Activated naive CD4-positive, alpha-beta T cell treated with anti-CD3 and anti-CD28 coated beads for 36 hours (primary cell): ENCODE results near the gene FAM83G. TPM values are rescaled to one million over a fixed set of nuclear protein-coding genes. Genes with fewer than 3 reads are reported as not detected.

ENCODE experiments used
- CTCF ChIA-PET: fragments of 350-600 bp; sonication (Branson Sonifier 250); formaldehyde crosslinking; loops from one replicate; lab custom pipeline; 2021; ENCODE audit warnings: antibody characterized with exemption; lab: Charles Lee
- DNase-seq: peaks from one replicate; pipeline ENCODE4 v3.0.0-alpha.2; 2020
- H3K27ac Mint-ChIP-seq: one replicate; pipeline ENCODE4 v1.8.0; 2021; ENCODE audit warnings: mild to moderate bottlenecking, mixed read lengths
- H3K27me3 Mint-ChIP-seq: one replicate; pipeline ENCODE4 v1.8.0; 2021; ENCODE audit warnings: low read depth, mixed read lengths
- H3K36me3 Mint-ChIP-seq: one replicate; pipeline ENCODE4 v1.8.0; 2021; ENCODE audit warnings: low read depth, mixed read lengths
- H3K4me1 Mint-ChIP-seq: one replicate; pipeline ENCODE4 v1.8.0; 2021; ENCODE audit warnings: low read depth, mixed read lengths
- H3K4me3 Mint-ChIP-seq: one replicate; pipeline ENCODE4 v1.8.0; 2021; ENCODE audit warnings: mild to moderate bottlenecking, moderate library complexity, mixed read lengths
- H3K9me3 Mint-ChIP-seq: one replicate; pipeline ENCODE4 v1.8.0; 2021; ENCODE audit warnings: mixed read lengths
- intact Hi-C: fragments of 100-400 bp; cut with micrococcal nuclease; formaldehyde crosslinking; loops from one replicate; pipeline ENCODE4 v1.15.1; 2023
- total RNA-seq, 2 experiments: library from RNA; stranded (reverse); gene quantifications; one replicate each; pipeline ENCODE4 v1.2.3, GENCODE V29; 2021

Gene FAM83G
- total RNA-seq, 2 experiments from 2014 or later: 10.6 TPM

DNA sequence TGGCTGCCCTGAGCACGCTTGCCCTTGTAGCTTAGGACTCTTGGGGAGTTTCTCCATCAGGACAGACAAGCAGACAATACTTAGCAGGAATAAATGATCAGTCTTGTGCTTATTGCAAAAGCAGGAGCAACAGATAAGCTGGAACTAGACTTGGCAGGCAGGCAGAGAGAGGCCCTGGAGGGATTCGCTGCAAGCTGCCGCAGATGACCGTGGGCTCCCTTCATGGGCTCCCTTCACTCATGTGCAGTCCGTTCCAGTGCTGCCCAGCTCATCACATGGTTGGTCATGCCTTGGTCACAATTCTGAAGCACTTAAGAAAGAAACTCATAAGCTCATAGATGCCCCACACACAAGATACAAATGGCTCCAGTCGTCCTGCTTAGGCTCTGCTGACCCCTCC is 55.0 kb downstream of the FAM83G start:
- no peak for DNase-seq
- Mint-ChIP-seq H3K27me3 (no peaks in the 10 kb centered on the region), H3K27ac (no peak overlapping the region), H3K36me3 (no peaks in the 10 kb centered on the region), H3K4me1 (peaks cover 16% of the 10 kb centered on the region), H3K9me3 (no peaks in the 10 kb centered on the region), H3K4me3 (no peak overlapping the region)
- intact Hi-C loops: no loop called here
- CTCF ChIA-PET: no interaction called here

DNA sequence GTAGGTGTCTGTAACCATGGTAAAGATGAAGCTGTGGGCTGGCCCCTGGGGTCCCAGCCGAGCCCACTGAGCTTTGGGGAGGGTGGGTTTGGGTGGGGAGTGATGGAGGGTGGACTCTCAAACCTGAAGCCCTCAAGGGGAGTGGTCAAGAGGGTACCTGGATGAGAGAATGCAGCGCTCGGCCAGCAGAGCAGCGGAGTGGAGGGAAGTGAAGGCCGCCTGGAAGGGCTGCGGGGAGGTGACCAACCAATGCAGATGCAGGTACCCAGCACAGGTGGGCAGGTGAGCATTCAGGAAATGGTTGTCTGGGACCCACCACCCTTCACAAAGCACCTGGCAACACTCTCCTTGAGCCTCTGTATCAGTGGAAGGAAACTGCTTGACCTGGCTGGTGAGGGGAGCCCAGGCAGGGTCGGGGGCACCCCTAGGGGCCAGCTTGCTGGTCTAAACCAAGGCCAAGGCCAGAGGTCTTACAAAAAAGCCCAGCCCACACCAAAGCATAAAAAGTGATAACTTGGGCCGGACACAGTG is 56.0 kb downstream of the FAM83G start:
- CTCF ChIA-PET: no interaction called here
- DNase-seq: no peak
- no peaks in the 10 kb centered on the region for H3K9me3 Mint-ChIP-seq
- H3K27ac Mint-ChIP-seq: no peak overlapping the region
- intact Hi-C loops: no loop called here
- H3K4me1 Mint-ChIP-seq: peaks cover 8% of the 10 kb centered on the region
- H3K36me3 Mint-ChIP-seq: no peaks in the 10 kb centered on the region
- H3K4me3 Mint-ChIP-seq: no peak overlapping the region
- H3K27me3 Mint-ChIP-seq: no peaks in the 10 kb centered on the region

DNA sequence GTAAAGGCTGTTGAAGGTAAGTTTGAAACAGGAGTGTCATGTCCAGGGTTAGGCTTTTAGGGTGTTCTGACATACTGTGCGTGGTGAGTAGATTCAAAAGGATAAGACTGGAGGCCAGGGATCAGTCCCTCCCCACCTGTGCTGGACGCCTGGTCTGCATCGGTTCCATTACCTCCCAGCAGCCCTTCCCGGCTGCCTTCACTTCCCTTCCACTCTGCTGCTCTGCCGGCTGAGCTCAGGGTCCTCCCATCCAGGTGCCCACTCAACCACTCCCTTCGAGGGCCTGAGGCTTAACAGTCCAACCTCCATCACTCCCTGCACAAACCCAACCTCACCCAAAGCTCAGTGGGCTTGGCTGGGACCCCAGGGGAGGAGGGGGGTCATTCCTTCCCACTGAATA is 56.7 kb downstream of the FAM83G start:
- no peak overlapping the region for H3K4me3 Mint-ChIP-seq
- H3K27me3 Mint-ChIP-seq: no peaks in the 10 kb centered on the region
- CTCF ChIA-PET: no interaction called here
- H3K27ac Mint-ChIP-seq: no peak overlapping the region
- H3K36me3 Mint-ChIP-seq: no peaks in the 10 kb centered on the region
- H3K9me3 Mint-ChIP-seq: no peaks in the 10 kb centered on the region
- no peak for DNase-seq
- H3K4me1 Mint-ChIP-seq: peaks cover 5% of the 10 kb centered on the region
- intact Hi-C loops: no loop called here

- no peaks in the 10 kb centered on the region for H3K9me3 Mint-ChIP-seq
- CTCF ChIA-PET: interaction anchor here (1.4 kb wide), 1 partner anchor 14 kb away, joined by 6 read pairs; no protein-coding TSS in a partner anchor
- intact Hi-C loops: no loop called here
- H3K27ac Mint-ChIP-seq: no peak overlapping the region
- H3K36me3 Mint-ChIP-seq: no peaks in the 10 kb centered on the region
- H3K27me3 Mint-ChIP-seq: no peaks in the 10 kb centered on the region
- H3K4me1 Mint-ChIP-seq: peaks cover 4% of the 10 kb centered on the region
- no peak for DNase-seq
- H3K4me3 Mint-ChIP-seq: no peak overlapping the region
Observed at GRCh38 chr17:18946536-18946935, 58.0 kb downstream of the FAM83G start.

- intact Hi-C loops: no loop called here
- Mint-ChIP-seq H3K27ac (no peak overlapping the region), H3K27me3 (no peaks in the 10 kb centered on the region), H3K4me3 (no peak overlapping the region), H3K4me1 (peaks cover 2% of the 10 kb centered on the region), H3K9me3 (no peaks in the 10 kb centered on the region), H3K36me3 (no peaks in the 10 kb centered on the region)
- no peak for DNase-seq
- CTCF ChIA-PET: interaction anchor here (1.2 kb wide), 1 partner anchor 16 kb away, joined by 5 read pairs; no protein-coding TSS in a partner anchor
Observed at GRCh38 chr17:18944646-18945045, 59.9 kb downstream of the FAM83G start.

- CTCF ChIA-PET: interaction anchor here (0.9 to 1.5 kb wide), 3 partner anchors 21 to 313 kb away, joined by 3 to 7 read pairs (median 6); no protein-coding TSS in a partner anchor
- no peaks in the 10 kb centered on the region for H3K27me3 Mint-ChIP-seq
- peaks cover 3% of the 10 kb centered on the region for H3K4me1 Mint-ChIP-seq
- no peak overlapping the region for H3K4me3 Mint-ChIP-seq
- DNase-seq: no peak
- H3K36me3 Mint-ChIP-seq: no peaks in the 10 kb centered on the region
- H3K27ac Mint-ChIP-seq: no peak overlapping the region
- no peaks in the 10 kb centered on the region for H3K9me3 Mint-ChIP-seq
- intact Hi-C loops: no loop called here
Observed at GRCh38 chr17:18938692-18939023, 65.9 kb downstream of the FAM83G start.

DNA sequence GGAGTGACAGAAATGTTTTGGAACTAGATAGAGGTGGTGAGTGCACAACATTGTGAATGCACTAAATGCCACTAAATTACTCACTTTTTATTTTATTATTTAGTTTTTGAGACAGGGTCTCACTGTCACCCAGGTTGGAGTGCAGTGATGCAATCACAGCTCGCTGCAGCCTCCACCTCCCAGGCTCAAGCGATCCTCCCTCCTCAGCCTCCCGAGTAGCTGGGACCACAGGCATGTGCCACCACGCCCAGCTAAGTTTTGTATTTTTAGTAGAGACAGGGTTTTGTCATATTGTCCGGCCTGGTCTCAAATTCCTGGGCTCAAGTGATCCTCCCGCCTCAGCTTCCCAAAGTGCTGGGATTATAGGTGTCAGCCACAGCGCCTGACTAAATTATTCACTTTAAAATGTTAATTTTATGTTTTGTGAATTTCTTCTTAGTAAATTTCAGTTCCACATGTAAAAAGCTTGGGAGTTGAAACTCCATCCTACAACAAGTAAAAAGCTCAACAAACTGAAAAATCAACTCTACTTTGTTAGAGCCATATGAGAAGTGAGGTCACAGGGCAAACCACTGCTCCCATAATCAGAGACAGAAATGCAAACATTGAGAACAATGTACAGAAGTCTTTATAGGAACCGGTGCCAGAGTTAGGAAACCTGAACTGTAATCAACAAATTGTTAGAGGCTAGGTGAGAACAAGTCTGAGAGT is 66.4 kb downstream of the FAM83G start:
- intact Hi-C loops: no loop called here
- Mint-ChIP-seq H3K27me3 (no peaks in the 10 kb centered on the region), H3K36me3 (no peaks in the 10 kb centered on the region), H3K4me1 (peaks cover 9% of the 10 kb centered on the region), H3K9me3 (no peaks in the 10 kb centered on the region), H3K27ac (no peak overlapping the region), H3K4me3 (no peak overlapping the region)
- CTCF ChIA-PET: interaction anchor here (0.9 to 1.5 kb wide), 3 partner anchors 21 to 312 kb away, joined by 3 to 7 read pairs (median 6); no protein-coding TSS in a partner anchor
- DNase-seq: no peak

DNA sequence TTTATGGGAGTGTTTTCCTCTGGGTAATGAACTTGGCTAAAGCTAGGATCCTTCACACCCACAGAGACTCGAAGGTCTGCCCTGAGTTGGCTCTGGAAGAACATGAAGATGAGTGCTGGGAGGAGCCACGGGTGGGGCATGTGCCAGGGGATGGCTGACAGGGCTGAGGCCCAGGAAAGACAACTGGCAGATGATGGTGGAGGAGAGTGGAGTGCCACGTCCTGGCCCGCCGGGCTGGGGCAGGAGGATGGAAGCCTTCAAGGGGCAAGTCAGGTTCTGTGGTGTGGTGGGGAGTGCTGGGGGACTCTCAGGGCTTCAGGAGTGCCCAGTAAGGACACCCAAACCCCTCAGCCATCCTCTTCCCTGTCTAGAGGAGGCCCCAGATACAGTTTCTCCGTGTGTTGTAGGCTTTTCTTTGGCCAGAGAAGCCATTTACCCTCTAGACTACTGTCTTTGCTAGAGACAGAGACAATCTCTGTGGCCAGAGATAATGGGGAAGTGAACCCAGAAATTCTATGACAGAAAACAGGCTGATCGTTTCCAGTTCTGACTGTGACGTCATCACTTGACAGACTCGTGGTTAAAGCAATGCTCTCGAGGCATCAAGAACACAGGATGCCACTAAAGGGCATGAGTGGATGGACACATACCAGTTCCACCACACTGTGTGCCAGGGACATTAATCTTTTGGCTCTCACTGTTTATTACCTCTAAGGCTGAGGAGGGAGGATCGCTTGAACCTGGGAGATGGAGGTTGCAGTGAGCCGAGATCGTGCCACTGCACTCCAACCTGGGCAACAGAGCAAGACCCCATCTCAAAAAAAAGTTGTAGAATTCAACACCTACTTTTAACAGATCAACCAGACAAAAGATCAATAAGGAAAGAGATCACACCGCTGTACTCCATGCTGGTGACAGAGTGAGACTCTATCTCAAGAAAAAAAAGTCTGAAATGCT is 71.2 kb downstream of the FAM83G start:
- intact Hi-C loops: no loop called here
- DNase-seq: peak; percentile 26
- Mint-ChIP-seq H3K27ac (no peak overlapping the region), H3K4me3 (no peak overlapping the region), H3K36me3 (peaks cover 27% of the 10 kb centered on the region), H3K27me3 (no peaks in the 10 kb centered on the region), H3K9me3 (no peaks in the 10 kb centered on the region), H3K4me1 (peaks cover 23% of the 10 kb centered on the region)
- CTCF ChIA-PET: interaction anchor here (1.0 to 1.3 kb wide), 2 partner anchors 10 to 27 kb away, joined by 6 read pairs; no protein-coding TSS in a partner anchor

GRCh38 chr17:18932360-18933055 is 72.1 kb downstream of the FAM83G start:
- H3K4me1 Mint-ChIP-seq: peaks cover 23% of the 10 kb centered on the region
- H3K27me3 Mint-ChIP-seq: no peaks in the 10 kb centered on the region
- CTCF ChIA-PET: interaction anchor here (1.0 to 1.3 kb wide), 2 partner anchors 11 to 28 kb away, joined by 6 read pairs; no protein-coding TSS in a partner anchor
- peaks cover 28% of the 10 kb centered on the region for H3K36me3 Mint-ChIP-seq
- no peak overlapping the region for H3K4me3 Mint-ChIP-seq
- DNase-seq: peak; percentile 54
- H3K27ac Mint-ChIP-seq: peak overlapping the region; percentile 31
- intact Hi-C loops: no loop called here
- no peaks in the 10 kb centered on the region for H3K9me3 Mint-ChIP-seq

- CTCF ChIA-PET: interaction anchor here (0.6 to 0.7 kb wide), 2 partner anchors 14 to 44 kb away, joined by 3 to 4 read pairs; no protein-coding TSS in a partner anchor
- no peaks in the 10 kb centered on the region for H3K9me3 Mint-ChIP-seq
- intact Hi-C loops: no loop called here
- peaks cover 41% of the 10 kb centered on the region for H3K4me1 Mint-ChIP-seq
- H3K4me3 Mint-ChIP-seq: no peak overlapping the region
- DNase-seq: no peak
- H3K27me3 Mint-ChIP-seq: no peaks in the 10 kb centered on the region
- H3K36me3 Mint-ChIP-seq: peaks cover 38% of the 10 kb centered on the region
- H3K27ac Mint-ChIP-seq: no peak overlapping the region
Observed at GRCh38 chr17:18928628-18929125, 75.9 kb downstream of the FAM83G start.

DNA sequence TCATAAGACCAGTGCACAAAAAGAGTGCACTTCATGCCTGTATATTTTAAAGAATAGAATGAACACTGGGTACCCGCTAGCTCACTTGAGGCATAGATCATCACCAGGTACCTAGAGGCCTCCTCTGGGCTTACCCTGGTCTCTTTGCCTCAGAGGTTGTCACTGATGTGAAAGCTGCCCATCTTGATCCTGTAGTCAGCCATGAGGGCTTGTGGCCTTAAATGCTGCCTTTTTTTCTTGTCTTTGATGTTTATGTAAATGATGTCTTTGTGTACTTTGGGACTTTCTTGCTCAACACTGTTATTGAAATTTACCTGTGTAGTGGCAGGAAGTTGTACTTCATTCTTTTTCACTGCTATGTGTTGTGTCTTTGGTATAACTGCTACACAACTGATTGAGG is 79.4 kb downstream of the FAM83G start:
- H3K4me3 Mint-ChIP-seq: no peak overlapping the region
- H3K27me3 Mint-ChIP-seq: no peaks in the 10 kb centered on the region
- peaks cover 27% of the 10 kb centered on the region for H3K36me3 Mint-ChIP-seq
- H3K4me1 Mint-ChIP-seq: peaks cover 49% of the 10 kb centered on the region
- CTCF ChIA-PET: interaction anchor here (0.7 to 1.9 kb wide), 2 partner anchors 11 to 37 kb away, joined by 4 to 10 read pairs; no protein-coding TSS in a partner anchor
- no peaks in the 10 kb centered on the region for H3K9me3 Mint-ChIP-seq
- intact Hi-C loops: no loop called here
- peak overlapping the region; percentile 19 for H3K27ac Mint-ChIP-seq
- DNase-seq: peak; percentile 13
